CD14-positive monocyte (primary cell): ENCODE data around the gene TBC1D22A. TPM values are rescaled to one million over a fixed set of nuclear protein-coding genes. Genes with fewer than 3 reads are reported as not detected.

ENCODE experiments used
- DNase-seq, 3 donors: peaks; one replicate each; pipeline ENCODE4 v3.0.0-alpha.2; 2011 to 2022
- H2AFZ ChIP-seq: 2 replicates; pipeline ENCODE4 v1.6.0; 2012; ENCODE audit warnings: mild to moderate bottlenecking, low read depth, low read length, inconsistent platforms; ENCODE audit not compliant: insufficient read depth, poor library complexity, severe bottlenecking
- H3K27ac ChIP-seq, 2 donors: 1 replicate in 1 of 2; 2 replicates in 1 of 2; pipeline ENCODE4 v1.5.1; 2012 to 2013; ENCODE audit warnings: low read length in 2 of 2, control low read depth in 1 of 2, inconsistent platforms in 1 of 2, low read depth in 1 of 2, mild to moderate bottlenecking in 1 of 2
- H3K27me3 ChIP-seq, 2 donors: one replicate each; pipeline versions ENCODE4 v1.6.0 to v1.6.1; 2011 to 2013; ENCODE audit warnings: low read length in 2 of 2; ENCODE audit not compliant: control insufficient read depth in 2 of 2, insufficient read depth in 2 of 2
- H3K36me3 ChIP-seq, 2 donors: replicated peaks in 1 of 2; 1 replicate in 1 of 2; 2 replicates in 1 of 2; pipeline versions ENCODE4 v1.5.1 to v1.6.1; 2012 to 2013; ENCODE audit warnings: low read length in 2 of 2, control low read depth in 1 of 2, inconsistent platforms in 1 of 2, mild to moderate bottlenecking in 1 of 2; ENCODE audit not compliant: insufficient read depth in 2 of 2, control insufficient read depth in 1 of 2
- H3K4me1 ChIP-seq, 2 donors: 1 replicate in 1 of 2; 2 replicates in 1 of 2; pipeline versions ENCODE4 v1.5.1 to v1.6.1; 2012 to 2013; ENCODE audit warnings: low read length in 2 of 2, control low read depth in 1 of 2, inconsistent platforms in 1 of 2, mild to moderate bottlenecking in 1 of 2, moderate library complexity in 1 of 2; ENCODE audit not compliant: insufficient read depth in 2 of 2, control insufficient read depth in 1 of 2
- H3K4me2 ChIP-seq: replicated peaks from 2 replicates; pipeline ENCODE3; 2012; ENCODE audit warnings: low read length, moderate library complexity, mild to moderate bottlenecking; ENCODE audit not compliant: poor library complexity, severe bottlenecking; ENCODE audit errors: extremely low read depth
- H3K4me3 ChIP-seq, 3 experiments: fragments of 200-600 bp in 1 of 3; sonication (generic) in 1 of 3; replicated peaks in 1 of 3; 1 replicate in 2 of 3; 2 replicates in 1 of 3; pipeline ENCODE4 v1.5.1; 2011 to 2013; ENCODE audit warnings: low read length in 3 of 3, mild to moderate bottlenecking in 3 of 3, control low read depth in 2 of 3, low read depth in 2 of 3, inconsistent platforms in 1 of 3, moderate library complexity in 1 of 3
- H3K79me2 ChIP-seq: 2 replicates; pipeline ENCODE4 v1.6.0; 2012; ENCODE audit warnings: mild to moderate bottlenecking, control low read depth, inconsistent platforms, low read length, moderate library complexity; ENCODE audit not compliant: insufficient read depth
- H3K9ac ChIP-seq: 2 replicates; pipeline ENCODE4 v1.6.0; 2017; ENCODE audit warnings: low read length, mild to moderate bottlenecking; ENCODE audit not compliant: insufficient read depth, poor library complexity, severe bottlenecking
- H3K9me3 ChIP-seq, 2 donors: replicated peaks in 1 of 2; 1 replicate in 1 of 2; 2 replicates in 1 of 2; pipeline versions ENCODE4 v1.5.1 to v1.6.1; 2012 to 2013; ENCODE audit warnings: low read length in 2 of 2, control low read depth in 1 of 2; ENCODE audit not compliant: control insufficient read depth in 1 of 2, insufficient read depth in 1 of 2
- H4K20me1 ChIP-seq: 2 replicates; pipeline ENCODE4 v1.6.0; 2012; ENCODE audit warnings: mild to moderate bottlenecking, low read length, control low read depth, moderate library complexity; ENCODE audit not compliant: insufficient read depth
- H3K27ac Mint-ChIP-seq, 7 donors: one replicate each; pipeline ENCODE4 v1.8.0; 2020; ENCODE audit warnings: mild to moderate bottlenecking in 7 of 7, mixed read lengths in 7 of 7, moderate library complexity in 6 of 7, inconsistent platforms in 2 of 7
- H3K27me3 Mint-ChIP-seq, 3 donors: one replicate each; pipeline ENCODE4 v1.8.0; 2021 to 2022; ENCODE audit warnings: low read depth in 3 of 3, mild to moderate bottlenecking in 3 of 3, mixed read lengths in 3 of 3, moderate library complexity in 3 of 3, inconsistent platforms in 1 of 3
- H3K36me3 Mint-ChIP-seq, 2 donors: one replicate each; pipeline ENCODE4 v1.8.0; 2020; ENCODE audit warnings: mixed read lengths in 2 of 2, inconsistent platforms in 1 of 2, mild to moderate bottlenecking in 1 of 2
- H3K4me1 Mint-ChIP-seq: one replicate; pipeline ENCODE4 v1.8.0; 2020; ENCODE audit warnings: mild to moderate bottlenecking, mixed read lengths
- H3K4me3 Mint-ChIP-seq, 2 donors: one replicate each; pipeline ENCODE4 v1.8.0; 2020; ENCODE audit warnings: mild to moderate bottlenecking in 2 of 2, mixed read lengths in 2 of 2, moderate library complexity in 1 of 2
- H3K9me3 Mint-ChIP-seq, 7 donors: one replicate each; pipeline ENCODE4 v1.8.0; 2020 to 2022; ENCODE audit warnings: mixed read lengths in 7 of 7, mild to moderate bottlenecking in 6 of 7, moderate library complexity in 6 of 7, inconsistent platforms in 2 of 7
- WGBS: methylation state at CpG from one replicate; pipeline ENCODE4 v1.1.5; 2013; ENCODE audit warnings: missing lambda C conversion rate; ENCODE audit not compliant: insufficient coverage; 5-methylcytosine and 5-hydroxymethylcytosine counted together
- intact Hi-C, 2 donors: fragments of 100-400 bp; cut with micrococcal nuclease; formaldehyde crosslinking; loops; one replicate each; pipeline versions ENCODE4 v1.15.0 to v1.15.1; 2023
- polyA plus RNA-seq, 3 donors: library from polyadenylated mRNA; depleted of rRNA in 1 of 3; unstranded in 2 of 3; stranded (reverse) in 1 of 3; fragments of 300-500 nt in 2 of 3; fragments of >200 nt in 1 of 3; fragmentation: Illumina TruSeq in 2 of 3; gene quantifications; 1 replicate in 2 of 3; 2 replicates in 1 of 3; pipeline ENCODE4 v1.2.3, GENCODE V29; 2012 to 2021
- TF ChIP-seq, protein P1 (sequence below): fragments of 200-600 bp; IDR thresholded peaks from one replicate; pipeline ENCODE4 v1.8.0; 2022; ENCODE audit warnings: antibody characterized with exemption, mild to moderate bottlenecking

TBC1D22A gene
- polyA plus RNA-seq, 3 donors = 25.9 to 36.2 (median 29.5) TPM

- H3K4me1 Mint-ChIP-seq = no peaks in the 10 kb centered on the region
- Histone ChIP-seq H2AFZ (no peak overlapping the region), H3K4me2 (no peak overlapping the region), H4K20me1 (no peaks in the 10 kb centered on the region), H3K4me1 (no peaks in the 10 kb centered on the region), H3K79me2 (no peaks in the 10 kb centered on the region), H3K27me3 (no peaks in the 10 kb centered on the region), H3K27ac (no peak overlapping the region), H3K4me3 (no peak overlapping the region), H3K9ac (no peak overlapping the region), H3K9me3 (no peaks in the 10 kb centered on the region), H3K36me3 (no peaks in the 10 kb centered on the region)
- peaks cover 0 to 5% (median 2%) of the 10 kb centered on the region in 7 donors for H3K9me3 Mint-ChIP-seq
- intact Hi-C loops = no loop called here
- DNase-seq = no peak
- WGBS = 93% methylated on average over 16 of the region's 23 CpGs
- TF ChIP-seq, protein P1, sequence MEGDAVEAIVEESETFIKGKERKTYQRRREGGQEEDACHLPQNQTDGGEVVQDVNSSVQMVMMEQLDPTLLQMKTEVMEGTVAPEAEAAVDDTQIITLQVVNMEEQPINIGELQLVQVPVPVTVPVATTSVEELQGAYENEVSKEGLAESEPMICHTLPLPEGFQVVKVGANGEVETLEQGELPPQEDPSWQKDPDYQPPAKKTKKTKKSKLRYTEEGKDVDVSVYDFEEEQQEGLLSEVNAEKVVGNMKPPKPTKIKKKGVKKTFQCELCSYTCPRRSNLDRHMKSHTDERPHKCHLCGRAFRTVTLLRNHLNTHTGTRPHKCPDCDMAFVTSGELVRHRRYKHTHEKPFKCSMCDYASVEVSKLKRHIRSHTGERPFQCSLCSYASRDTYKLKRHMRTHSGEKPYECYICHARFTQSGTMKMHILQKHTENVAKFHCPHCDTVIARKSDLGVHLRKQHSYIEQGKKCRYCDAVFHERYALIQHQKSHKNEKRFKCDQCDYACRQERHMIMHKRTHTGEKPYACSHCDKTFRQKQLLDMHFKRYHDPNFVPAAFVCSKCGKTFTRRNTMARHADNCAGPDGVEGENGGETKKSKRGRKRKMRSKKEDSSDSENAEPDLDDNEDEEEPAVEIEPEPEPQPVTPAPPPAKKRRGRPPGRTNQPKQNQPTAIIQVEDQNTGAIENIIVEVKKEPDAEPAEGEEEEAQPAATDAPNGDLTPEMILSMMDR = no peak
- peak overlapping the region in 1 of 7 donors; percentile 42 for H3K27ac Mint-ChIP-seq
- H3K4me3 Mint-ChIP-seq = no peak overlapping the region
- H3K27me3 Mint-ChIP-seq = peaks cover 0 to 1% (median 1%) of the 10 kb centered on the region in 3 donors
- H3K36me3 Mint-ChIP-seq = no peaks in the 10 kb centered on the region
Measured at GRCh38 chr22:47190276-47190956, 428.0 kb downstream of the TBC1D22A start.

- DNase-seq = no peak
- no peak overlapping the region for H3K4me3 ChIP-seq
- H3K4me1 Mint-ChIP-seq = no peaks in the 10 kb centered on the region
- H4K20me1 ChIP-seq = no peaks in the 10 kb centered on the region
- H3K4me2 ChIP-seq = no peak overlapping the region
- TF ChIP-seq, protein P1 = no peak
- H3K36me3 Mint-ChIP-seq = no peaks in the 10 kb centered on the region
- H3K9me3 ChIP-seq = no peaks in the 10 kb centered on the region
- H3K27ac ChIP-seq = no peak overlapping the region
- H3K79me2 ChIP-seq = no peaks in the 10 kb centered on the region
- no peak overlapping the region for H3K9ac ChIP-seq
- WGBS = 92% methylated on average over 7 of the region's 11 CpGs
- H3K4me3 Mint-ChIP-seq = no peak overlapping the region
- H3K36me3 ChIP-seq = no peaks in the 10 kb centered on the region
- H3K27me3 Mint-ChIP-seq = peaks cover 0 to 1% (median 0%) of the 10 kb centered on the region in 3 donors
- H3K4me1 ChIP-seq = no peaks in the 10 kb centered on the region
- intact Hi-C loops = no loop called here
- no peak overlapping the region for H2AFZ ChIP-seq
- H3K27ac Mint-ChIP-seq = peak overlapping the region in 1 of 7 donors; percentile 33
- H3K27me3 ChIP-seq = no peaks in the 10 kb centered on the region
- no peaks in the 10 kb centered on the region for H3K9me3 Mint-ChIP-seq
Measured at GRCh38 chr22:47190957-47191670, 428.7 kb downstream of the TBC1D22A start.
